ENCODE results near the gene CYYR1. TPM values are rescaled to one million over a fixed set of nuclear protein-coding genes. Genes with fewer than 3 reads are reported as not detected.

CYYR1 gene
- total RNA-seq, 2 experiments from 2014 or later: not detected

DNA sequence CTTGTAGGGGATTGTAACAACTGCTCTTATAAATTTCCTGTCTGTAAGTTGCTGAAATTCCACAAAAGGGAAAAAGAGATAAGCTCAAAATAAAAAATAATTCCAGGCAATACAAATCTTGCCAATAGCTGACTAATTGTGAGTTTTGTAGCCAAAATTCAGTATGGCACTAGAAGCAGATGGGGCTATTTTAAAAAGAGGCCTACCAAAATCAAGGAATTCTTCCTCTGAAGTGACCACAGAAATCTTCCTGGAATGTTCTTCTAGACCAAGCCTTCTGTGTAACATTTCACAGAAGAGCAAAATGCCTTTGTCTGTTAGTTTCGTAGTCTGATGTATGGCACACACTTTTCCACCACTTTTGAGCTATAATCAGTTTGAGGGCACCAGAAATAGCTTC, 127.6 kb downstream of the CYYR1 start:
- DNase-seq (ENCODE audit: low spot score): no peak
- TF ChIP-seq EZH2phosphoT487 (IDR thresholded peaks at IDR 0.05; ENCODE audit: borderline replicate concordance, low read depth, low read length): no peak
- Histone ChIP-seq H3K9me3 (ENCODE audit: low read length) (0 out of 2 replicates have a peak, but pooled peaks cover 9% of the 10 kb centered on the region), H3K9me2 (ENCODE audit: insufficient read depth, low read length) (no peaks in the 10 kb centered on the region), H2AFZ (ENCODE audit: low read length) (no peak overlapping the region), H3K27ac (ENCODE audit: low read depth, low read length, poor library complexity, severe bottlenecking) (no peak overlapping the region), H3K4me3 (ENCODE audit: low read depth, low read length, poor library complexity, severe bottlenecking) (no peak overlapping the region), H3K79me2 (ENCODE audit: insufficient read depth, low read depth, low read length) (no peaks in the 10 kb centered on the region), H3K36me3 (ENCODE audit: insufficient read depth, low read length) (no peaks in the 10 kb centered on the region), H3K4me2 (ENCODE audit: low read length) (no peak overlapping the region), H4K20me1 (ENCODE audit: insufficient read depth, low read length) (no peaks in the 10 kb centered on the region), H3K4me1 (ENCODE audit: insufficient read depth, low read length, poor library complexity, severe bottlenecking) (no peaks in the 10 kb centered on the region)
- intact Hi-C loops (cut with micrococcal nuclease; ENCODE audit: unreplicated experiment): no loop called here
- no TSS peak for BruUV-seq (replicated peaks)
- ChIA-PET CTCF (ENCODE audit: unreplicated experiment) (no interaction called here), POLR2A (interaction anchor here (0.6 kb wide), 2 partner anchors 715 to 1441 kb away, joined by 3 to 6 read pairs; no protein-coding TSS in a partner anchor)

DNA sequence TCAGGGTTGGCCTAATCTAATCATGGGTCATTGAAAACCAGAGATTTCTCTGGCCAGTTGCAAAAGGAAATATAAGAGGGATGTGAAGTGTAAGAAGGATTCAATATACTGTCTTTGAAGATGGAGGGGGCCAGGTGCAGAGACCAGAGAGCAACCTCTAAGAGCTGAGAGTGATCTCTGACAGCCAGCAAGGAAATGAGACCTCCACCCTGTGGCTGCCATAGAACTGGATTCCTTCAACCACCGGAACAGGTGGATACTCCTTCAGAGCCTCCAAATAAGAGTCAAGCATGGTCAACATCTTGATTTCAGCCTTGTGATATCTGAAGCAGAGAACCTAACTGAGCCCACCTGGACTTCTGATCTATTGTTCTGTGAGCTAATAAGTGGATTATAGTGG, 128.4 kb downstream of the CYYR1 start:
- intact Hi-C loops (cut with micrococcal nuclease; ENCODE audit: unreplicated experiment): no loop called here
- no peak for DNase-seq (ENCODE audit: low spot score)
- ChIA-PET POLR2A (interaction anchor here (0.6 kb wide), 1 partner anchor 1441 kb away, joined by 3 read pairs; no protein-coding TSS in a partner anchor), CTCF (ENCODE audit: unreplicated experiment) (no interaction called here)
- TF ChIP-seq, protein P1, sequence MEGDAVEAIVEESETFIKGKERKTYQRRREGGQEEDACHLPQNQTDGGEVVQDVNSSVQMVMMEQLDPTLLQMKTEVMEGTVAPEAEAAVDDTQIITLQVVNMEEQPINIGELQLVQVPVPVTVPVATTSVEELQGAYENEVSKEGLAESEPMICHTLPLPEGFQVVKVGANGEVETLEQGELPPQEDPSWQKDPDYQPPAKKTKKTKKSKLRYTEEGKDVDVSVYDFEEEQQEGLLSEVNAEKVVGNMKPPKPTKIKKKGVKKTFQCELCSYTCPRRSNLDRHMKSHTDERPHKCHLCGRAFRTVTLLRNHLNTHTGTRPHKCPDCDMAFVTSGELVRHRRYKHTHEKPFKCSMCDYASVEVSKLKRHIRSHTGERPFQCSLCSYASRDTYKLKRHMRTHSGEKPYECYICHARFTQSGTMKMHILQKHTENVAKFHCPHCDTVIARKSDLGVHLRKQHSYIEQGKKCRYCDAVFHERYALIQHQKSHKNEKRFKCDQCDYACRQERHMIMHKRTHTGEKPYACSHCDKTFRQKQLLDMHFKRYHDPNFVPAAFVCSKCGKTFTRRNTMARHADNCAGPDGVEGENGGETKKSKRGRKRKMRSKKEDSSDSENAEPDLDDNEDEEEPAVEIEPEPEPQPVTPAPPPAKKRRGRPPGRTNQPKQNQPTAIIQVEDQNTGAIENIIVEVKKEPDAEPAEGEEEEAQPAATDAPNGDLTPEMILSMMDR (conservative IDR thresholded peaks at IDR 0.05; ENCODE audit: low read length): no peak
- no peak for TF ChIP-seq EZH2phosphoT487 (IDR thresholded peaks at IDR 0.05; ENCODE audit: borderline replicate concordance, low read depth, low read length)
- Histone ChIP-seq H4K20me1 (ENCODE audit: insufficient read depth, low read length) (no peaks in the 10 kb centered on the region), H3K4me2 (ENCODE audit: low read length) (no peak overlapping the region), H3K9me3 (ENCODE audit: low read length) (0 out of 2 replicates have a peak, but pooled peaks cover 9% of the 10 kb centered on the region), H3K9me2 (ENCODE audit: insufficient read depth, low read length) (no peaks in the 10 kb centered on the region), H3K27ac (ENCODE audit: low read depth, low read length, poor library complexity, severe bottlenecking) (no peak overlapping the region), H3K36me3 (ENCODE audit: insufficient read depth, low read length) (no peaks in the 10 kb centered on the region), H2AFZ (ENCODE audit: low read length) (no peak overlapping the region), H3K79me2 (ENCODE audit: insufficient read depth, low read depth, low read length) (no peaks in the 10 kb centered on the region), H3K4me1 (ENCODE audit: insufficient read depth, low read length, poor library complexity, severe bottlenecking) (no peaks in the 10 kb centered on the region), H3K4me3 (ENCODE audit: low read depth, low read length, poor library complexity, severe bottlenecking) (no peak overlapping the region)
- BruUV-seq (replicated peaks): no TSS peak

DNA sequence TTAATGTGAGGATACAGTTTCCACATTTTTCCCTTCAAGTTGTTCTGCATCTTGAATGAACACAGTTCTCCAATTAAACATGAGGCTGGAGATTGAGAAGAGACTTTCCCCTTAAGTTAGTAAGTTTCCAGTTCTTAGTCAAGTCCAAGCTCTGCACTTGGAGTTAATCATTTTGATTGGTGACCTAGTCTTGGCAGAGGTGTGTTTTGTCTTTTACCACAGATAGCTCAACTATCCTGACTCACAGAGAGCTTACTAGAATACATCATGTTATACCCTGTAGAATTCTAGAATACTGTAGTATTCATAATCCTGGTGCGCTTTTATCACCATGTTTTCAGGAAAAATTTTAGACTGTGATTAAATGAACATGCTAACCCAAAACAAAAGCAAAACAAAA, 129.2 kb downstream of the CYYR1 start:
- Histone ChIP-seq H3K4me3 (ENCODE audit: low read depth, low read length, poor library complexity, severe bottlenecking) (no peak overlapping the region), H3K9me2 (ENCODE audit: insufficient read depth, low read length) (no peaks in the 10 kb centered on the region), H3K36me3 (ENCODE audit: insufficient read depth, low read length) (no peaks in the 10 kb centered on the region), H3K4me2 (ENCODE audit: low read length) (no peak overlapping the region), H4K20me1 (ENCODE audit: insufficient read depth, low read length) (no peaks in the 10 kb centered on the region), H3K79me2 (ENCODE audit: insufficient read depth, low read depth, low read length) (no peaks in the 10 kb centered on the region), H3K9me3 (ENCODE audit: low read length) (0 out of 2 replicates have a peak, but pooled peaks cover 9% of the 10 kb centered on the region), H3K4me1 (ENCODE audit: insufficient read depth, low read length, poor library complexity, severe bottlenecking) (no peaks in the 10 kb centered on the region), H3K27ac (ENCODE audit: low read depth, low read length, poor library complexity, severe bottlenecking) (no peak overlapping the region), H2AFZ (ENCODE audit: low read length) (no peak overlapping the region)
- no TSS peak for BruUV-seq (replicated peaks)
- CTCF ChIA-PET (ENCODE audit: unreplicated experiment): no interaction called here
- DNase-seq (ENCODE audit: low spot score): no peak
- intact Hi-C loops (cut with micrococcal nuclease; ENCODE audit: unreplicated experiment): no loop called here
- POLR2A ChIA-PET: no interaction called here
- no peak for TF ChIP-seq EZH2phosphoT487 (IDR thresholded peaks at IDR 0.05; ENCODE audit: borderline replicate concordance, low read depth, low read length)
- TF ChIP-seq, protein P1 (conservative IDR thresholded peaks at IDR 0.05; ENCODE audit: low read length): no peak
